Transverse colon (tissue), 4 donors: ENCODE measurements around the gene CNNM3.

ENCODE experiments used
- EP300 ChIP-seq: sonication (generic); formaldehyde crosslinking; IDR thresholded peaks from one replicate; pipeline ENCODE4 v1.6.1; 2017; ENCODE audit warnings: antibody characterized with exemption, low read depth
- POLR2A ChIP-seq: fragments of 450-650 bp; IDR thresholded peaks from one replicate; pipeline ENCODE4 v1.6.1; 2016; ENCODE audit warnings: antibody characterized with exemption, mild to moderate bottlenecking, moderate library complexity
- POLR2AphosphoS5 ChIP-seq, 3 donors: sonication (generic); formaldehyde crosslinking; IDR thresholded peaks; one replicate each; pipeline ENCODE4 v1.6.1; 2016; ENCODE audit warnings: antibody characterized with exemption in 3 of 3
- TF ChIP-seq, protein P1 (sequence below), 5 experiments: fragments of 200-600 bp in 3 of 5; fragments of 450-650 bp in 2 of 5; sonication (generic) in 3 of 5; IDR thresholded peaks; 1 replicate in 2 of 5; 2 replicates in 3 of 5; pipeline ENCODE4 v1.5.1; 2016 to 2017; ENCODE audit warnings: antibody characterized with exemption in 5 of 5, inconsistent platforms in 3 of 5, mild to moderate bottlenecking in 2 of 5, moderate library complexity in 1 of 5

DNA sequence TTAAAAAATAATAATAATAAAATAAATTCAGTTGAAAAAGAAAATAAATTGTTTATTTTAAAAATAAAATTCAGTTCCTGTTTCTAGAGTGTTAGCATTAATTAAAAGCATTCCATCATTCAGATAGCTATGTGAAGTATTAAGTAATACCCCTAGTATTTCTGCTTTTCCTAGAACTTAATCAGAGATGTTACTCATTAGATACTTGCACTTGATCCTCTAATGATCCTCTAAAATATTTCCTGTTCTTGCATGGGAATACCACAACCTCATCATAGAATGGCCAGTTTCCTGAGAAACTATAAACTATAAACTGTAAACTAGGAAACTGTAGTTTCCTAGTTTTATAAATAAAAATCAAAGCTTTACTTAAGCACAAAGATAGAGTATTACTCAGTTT lies 11.1 kb upstream of the CNNM3 start:
- TF ChIP-seq, protein P1, sequence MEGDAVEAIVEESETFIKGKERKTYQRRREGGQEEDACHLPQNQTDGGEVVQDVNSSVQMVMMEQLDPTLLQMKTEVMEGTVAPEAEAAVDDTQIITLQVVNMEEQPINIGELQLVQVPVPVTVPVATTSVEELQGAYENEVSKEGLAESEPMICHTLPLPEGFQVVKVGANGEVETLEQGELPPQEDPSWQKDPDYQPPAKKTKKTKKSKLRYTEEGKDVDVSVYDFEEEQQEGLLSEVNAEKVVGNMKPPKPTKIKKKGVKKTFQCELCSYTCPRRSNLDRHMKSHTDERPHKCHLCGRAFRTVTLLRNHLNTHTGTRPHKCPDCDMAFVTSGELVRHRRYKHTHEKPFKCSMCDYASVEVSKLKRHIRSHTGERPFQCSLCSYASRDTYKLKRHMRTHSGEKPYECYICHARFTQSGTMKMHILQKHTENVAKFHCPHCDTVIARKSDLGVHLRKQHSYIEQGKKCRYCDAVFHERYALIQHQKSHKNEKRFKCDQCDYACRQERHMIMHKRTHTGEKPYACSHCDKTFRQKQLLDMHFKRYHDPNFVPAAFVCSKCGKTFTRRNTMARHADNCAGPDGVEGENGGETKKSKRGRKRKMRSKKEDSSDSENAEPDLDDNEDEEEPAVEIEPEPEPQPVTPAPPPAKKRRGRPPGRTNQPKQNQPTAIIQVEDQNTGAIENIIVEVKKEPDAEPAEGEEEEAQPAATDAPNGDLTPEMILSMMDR (IDR thresholded peaks at IDR 0.05) = no peak
- no peak for TF ChIP-seq POLR2A
- TF ChIP-seq POLR2AphosphoS5 (IDR thresholded peaks at IDR 0.05) = no peak
- TF ChIP-seq EP300 = no peak
